HG03135 (cell line): Measurements from ENCODE around the gene GDF9.
"Not testable (repeated sequence)": the region's sequence is repeated elsewhere in the genome, so short reads cannot be mapped to it uniquely, and the experiment has no call there.

Experiments
- ATAC-seq: cut with Tn5 transposase; IDR thresholded peaks from one replicate; pipeline ENCODE4 v1.9.1; 2021; ENCODE audit warnings: mild to moderate bottlenecking, moderate library complexity; ENCODE audit not compliant: unreplicated experiment

GDF9 gene

DNA sequence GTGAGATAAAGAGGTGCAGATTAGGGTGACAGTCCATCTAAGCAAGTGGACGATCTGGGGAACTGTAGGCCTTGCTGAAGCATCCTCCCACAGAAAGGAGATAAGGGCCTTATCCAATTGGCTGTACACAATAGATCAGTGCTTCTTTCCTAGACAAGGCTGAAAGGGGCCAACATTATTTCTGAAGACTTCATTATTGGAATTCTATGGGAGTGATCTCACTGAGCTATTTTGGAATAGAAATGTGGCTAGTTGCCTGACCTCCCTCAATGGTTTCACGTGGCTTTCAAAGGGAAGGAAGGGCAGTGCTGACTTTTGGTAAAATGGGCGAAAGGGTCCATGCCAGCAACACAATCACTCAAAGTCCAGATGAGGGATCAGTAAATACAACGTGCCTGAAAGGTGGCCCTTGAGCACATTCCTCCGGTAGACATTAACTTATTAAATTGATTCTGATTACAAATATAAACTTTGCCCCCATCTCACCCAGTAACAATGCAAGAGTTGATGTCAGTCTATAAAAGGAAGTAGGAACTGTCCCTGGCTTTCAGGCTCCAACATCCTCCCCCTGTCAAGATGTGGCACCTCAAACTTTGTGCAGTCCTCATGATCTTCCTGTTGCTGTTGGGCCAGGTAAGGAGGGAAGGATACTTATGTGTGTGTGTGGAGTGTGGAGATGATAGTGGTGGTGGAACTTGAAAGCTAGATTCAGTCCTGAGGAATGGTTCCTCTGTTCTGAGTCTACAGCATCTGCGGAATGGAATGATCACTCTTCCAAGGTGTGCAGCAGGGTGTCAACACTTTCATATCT, 7.1 kb upstream of the GDF9 start, which contains the start of gene LEAP2:
Gene LEAP2 (plus strand): TSS at position 550 of the 811 bp plus-strand sequence. CDS start 27 bp downstream, at position 577.
- no peak for ATAC-seq

DNA sequence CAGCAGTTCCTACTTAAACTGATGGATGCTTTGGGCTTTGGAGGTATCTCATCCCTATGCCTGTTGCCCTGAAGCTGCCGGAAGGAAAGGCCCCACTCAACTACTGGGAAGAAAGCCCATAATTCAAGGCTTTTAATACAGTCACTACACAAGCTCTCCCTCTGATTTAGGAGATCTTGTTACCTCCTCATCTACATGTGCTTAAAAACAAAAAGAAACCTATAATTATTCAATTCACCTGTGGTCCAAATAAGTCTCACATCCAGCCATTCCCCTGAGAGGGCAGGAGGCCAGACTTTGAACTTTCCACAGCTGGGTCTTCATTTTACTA, 6.5 kb upstream of the GDF9 start:
- no peak for ATAC-seq

GRCh38 chr5:132871459-132872284, 5.4 kb upstream of the GDF9 start:
- ATAC-seq, result no peak

DNA sequence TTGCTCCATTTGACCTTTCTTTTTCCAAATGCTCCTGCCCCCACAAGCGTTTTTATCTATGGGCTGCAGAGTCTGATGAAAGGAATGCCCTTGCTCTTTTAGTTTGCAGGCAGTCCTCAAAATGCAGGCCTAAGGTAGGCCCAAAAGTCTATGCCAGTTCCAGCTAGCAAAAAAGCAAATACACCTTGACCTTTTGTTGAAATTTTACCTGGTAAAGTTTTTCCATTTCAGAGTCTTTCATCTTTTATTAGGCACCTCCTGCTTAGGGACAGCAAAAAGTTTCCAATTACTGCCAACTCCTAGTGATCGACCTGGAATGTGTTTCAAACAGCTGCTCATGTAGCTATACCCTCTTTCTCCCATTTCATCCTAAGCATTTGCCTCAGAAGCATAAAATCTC, 4.5 kb upstream of the GDF9 start:
- no peak for ATAC-seq

DNA sequence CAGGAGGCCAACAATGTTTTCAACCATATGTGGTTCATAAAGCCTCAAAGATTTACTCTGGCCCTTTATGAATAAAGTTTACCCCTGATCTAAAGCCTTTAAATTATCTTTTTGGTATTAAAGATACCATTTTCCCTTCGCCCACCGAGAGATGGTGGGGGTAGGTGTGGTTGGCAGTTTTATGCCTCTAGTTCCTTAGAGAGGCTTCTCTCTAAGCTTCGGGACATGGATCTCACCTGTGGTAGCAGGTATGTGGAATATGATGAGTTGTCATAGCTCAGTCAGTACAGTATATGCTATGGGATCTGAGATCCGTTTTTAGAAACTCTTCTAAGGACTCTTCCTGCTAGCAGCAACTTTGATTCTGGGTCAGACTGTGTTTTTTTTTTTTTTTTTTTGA, 2.5 kb upstream of the GDF9 start:
- no peak for ATAC-seq

GRCh38 chr5:132867046-132867451, 780 bp upstream of the GDF9 start:
- ATAC-seq, result peak; percentile 32

GRCh38 chr5:132865668-132866341, 464 bp downstream of the GDF9 start:
- peak; percentile 26 for ATAC-seq

- no peak for ATAC-seq
These were observed 5.5 kb downstream of the GDF9 start for GRCh38 chr5:132860742-132861141.

DNA sequence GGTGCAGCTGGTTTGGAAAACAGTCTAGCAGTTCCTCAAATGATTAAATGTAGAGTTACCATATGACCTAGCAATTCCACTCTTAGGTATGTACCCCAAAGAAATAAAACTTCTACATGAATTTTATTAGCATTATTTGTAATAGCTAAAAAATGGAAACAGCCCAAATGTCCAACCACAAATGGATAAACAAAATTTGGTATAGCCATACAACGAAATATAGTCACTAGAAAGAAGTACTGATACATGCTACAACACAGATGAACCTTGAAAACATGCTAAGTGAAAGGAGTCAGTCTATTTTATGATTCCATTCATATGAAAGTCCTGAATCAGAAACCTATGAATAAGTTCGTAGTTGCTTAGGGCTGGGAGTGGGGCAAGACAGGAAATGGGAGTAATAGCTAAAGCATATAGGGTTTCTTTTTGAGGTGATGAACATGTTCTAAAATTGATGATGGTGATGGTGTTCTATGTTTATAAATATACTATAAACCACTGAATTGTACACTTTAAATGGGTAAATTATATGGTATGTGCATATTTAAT, 6.3 kb downstream of the GDF9 start:
- ATAC-seq, result no peak

GRCh38 chr5:132856011-132856410, 10.3 kb downstream of the GDF9 start:
- ATAC-seq, result no peak

DNA sequence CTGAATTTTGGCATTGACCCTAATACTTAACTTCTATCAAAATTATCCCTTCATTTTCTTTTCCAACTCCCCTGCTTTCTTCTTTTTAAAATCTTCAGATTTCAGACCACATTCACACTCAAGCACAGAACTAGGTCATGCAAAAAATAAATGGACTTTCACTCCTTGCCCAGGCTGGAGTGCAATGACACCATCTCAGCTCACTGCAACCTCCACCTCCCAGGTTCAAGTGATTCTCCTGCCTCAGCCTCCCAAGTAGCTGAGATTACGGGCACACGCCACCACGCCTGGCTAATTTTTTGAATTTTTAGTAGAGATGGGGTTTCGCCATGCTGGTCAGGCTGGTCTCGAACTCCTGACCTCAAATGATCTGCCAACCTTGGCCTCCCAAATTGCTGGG, 11.3 kb downstream of the GDF9 start:
- not testable (repeated sequence) for ATAC-seq

DNA sequence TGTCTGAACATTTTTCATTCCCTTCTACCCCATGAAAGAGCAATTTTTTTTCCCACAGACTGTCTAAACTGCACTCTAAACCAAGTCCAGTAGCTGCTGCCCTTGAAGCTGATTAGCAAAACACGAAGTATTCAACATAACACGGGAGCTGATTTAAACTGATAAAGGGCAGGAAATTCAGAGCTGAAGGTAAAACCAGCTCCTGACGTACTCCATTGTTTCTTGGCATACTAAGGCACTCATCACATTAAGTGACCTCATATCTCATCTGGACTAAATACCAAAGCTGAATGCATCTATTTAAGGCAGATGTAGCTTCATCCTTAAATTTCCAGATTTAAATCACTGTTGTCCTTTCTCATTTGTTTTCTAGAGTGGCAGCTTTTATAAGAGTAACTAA, 12.0 kb downstream of the GDF9 start:
- no peak for ATAC-seq

DNA sequence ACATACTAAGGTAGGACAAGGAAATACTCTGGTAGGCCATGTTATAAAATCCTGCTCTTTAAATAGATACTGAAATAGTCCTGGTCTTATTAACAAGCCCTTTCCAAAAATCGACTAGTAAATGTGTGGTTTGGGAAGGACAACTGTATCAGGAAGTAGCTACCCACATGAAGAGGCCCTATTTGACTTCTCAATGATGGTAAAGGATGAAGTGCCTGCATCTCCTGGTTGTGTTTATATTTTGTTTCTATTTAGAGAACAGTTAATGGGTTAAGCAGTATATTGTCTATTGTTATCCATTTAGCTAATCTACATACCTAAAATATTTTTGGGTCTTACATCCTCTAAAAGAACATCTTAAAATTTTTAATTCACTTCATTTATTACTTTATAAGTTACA, 12.5 kb downstream of the GDF9 start:
- ATAC-seq, result no peak

GRCh38 chr5:132853323-132853722, 12.9 kb downstream of the GDF9 start:
- no peak for ATAC-seq

- no peak for ATAC-seq
These were observed 16.2 kb downstream of the GDF9 start for GRCh38 chr5:132850066-132850465.

- ATAC-seq, result no peak
These were observed 16.9 kb downstream of the GDF9 start for GRCh38 chr5:132849347-132849746.

DNA sequence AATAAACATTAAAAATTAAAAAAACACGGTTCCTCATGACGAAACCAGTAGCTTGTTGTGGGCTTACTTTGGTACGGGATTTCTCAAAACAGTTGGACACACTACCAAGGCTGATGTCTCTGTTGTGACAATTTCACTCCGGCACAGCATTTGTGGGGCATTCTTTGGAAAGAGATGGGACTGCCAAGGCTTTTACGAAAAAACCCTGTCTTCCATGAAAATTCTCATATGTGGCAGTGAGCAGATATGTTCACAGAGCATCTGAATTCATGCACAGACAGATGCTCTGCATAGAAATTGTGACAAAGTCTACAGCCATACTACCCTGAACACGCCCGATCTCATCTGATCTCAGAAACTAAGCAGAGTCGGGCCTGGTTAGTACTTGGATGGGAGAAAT, 18.0 kb downstream of the GDF9 start:
- ATAC-seq, result no peak

- ATAC-seq, result no peak
These were observed 25.0 kb downstream of the GDF9 start for GRCh38 chr5:132841305-132841704.

GRCh38 chr5:132840896-132841295, 25.4 kb downstream of the GDF9 start:
- ATAC-seq, result no peak

- no peak for ATAC-seq
These were observed 26.0 kb downstream of the GDF9 start for GRCh38 chr5:132840313-132840712.
